Hepatocyte (in vitro differentiated cells): ENCODE data around the gene FOLR2.

ENCODE experiments used
- EZH2 ChIP-seq: fragments of 200-600 bp; sonication (generic); IDR thresholded peaks from 2 replicates; pipeline ENCODE4 v1.6.1; 2016; ENCODE audit warnings: antibody characterized with exemption, mild to moderate bottlenecking, borderline replicate concordance
- TF ChIP-seq, protein P1 (sequence below): fragments of 200-600 bp; sonication (generic); IDR thresholded peaks from 2 replicates; pipeline ENCODE4 v1.5.1; 2016; ENCODE audit warnings: antibody characterized with exemption, mild to moderate bottlenecking; ENCODE audit not compliant: poor library complexity

DNA sequence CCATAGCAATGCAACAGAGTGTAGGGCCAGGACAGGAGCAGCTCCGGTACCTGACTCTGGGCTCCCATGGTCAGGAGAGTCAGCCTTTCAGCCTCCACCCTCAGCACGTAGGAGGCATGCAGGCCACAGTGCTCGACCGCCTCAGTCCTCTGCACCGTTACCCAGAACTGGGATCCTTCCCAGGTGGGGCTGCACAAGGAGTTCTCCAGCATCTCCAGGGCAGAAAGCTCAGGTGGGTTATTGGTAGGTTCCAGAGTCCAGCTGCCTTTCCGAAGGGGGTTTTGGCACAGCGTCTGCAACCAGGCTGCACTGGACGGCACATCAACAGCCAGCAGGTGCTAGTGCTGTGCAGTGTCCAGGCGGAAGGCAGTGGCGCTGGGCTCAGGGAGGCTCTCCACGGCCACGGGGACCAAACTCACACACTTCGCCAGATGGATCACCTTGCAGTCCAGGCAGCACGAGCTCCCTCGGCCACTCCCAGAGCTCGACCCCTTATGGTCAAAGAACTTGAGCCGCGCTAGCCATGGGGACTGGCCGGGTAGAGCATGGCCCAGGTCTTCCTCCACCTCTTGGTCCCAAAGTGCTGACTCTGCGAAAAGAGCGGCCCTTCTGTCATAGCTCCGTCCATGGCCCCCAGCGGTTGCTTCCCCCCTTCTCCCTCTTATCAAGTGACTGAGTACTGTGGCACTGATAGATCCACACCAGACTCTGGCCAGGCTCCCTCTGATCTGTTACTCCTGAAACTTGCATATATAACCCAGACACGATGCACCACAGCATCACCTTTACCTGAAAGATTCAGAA, 34.3 kb downstream of the FOLR2 start:
- TF ChIP-seq, protein P1, sequence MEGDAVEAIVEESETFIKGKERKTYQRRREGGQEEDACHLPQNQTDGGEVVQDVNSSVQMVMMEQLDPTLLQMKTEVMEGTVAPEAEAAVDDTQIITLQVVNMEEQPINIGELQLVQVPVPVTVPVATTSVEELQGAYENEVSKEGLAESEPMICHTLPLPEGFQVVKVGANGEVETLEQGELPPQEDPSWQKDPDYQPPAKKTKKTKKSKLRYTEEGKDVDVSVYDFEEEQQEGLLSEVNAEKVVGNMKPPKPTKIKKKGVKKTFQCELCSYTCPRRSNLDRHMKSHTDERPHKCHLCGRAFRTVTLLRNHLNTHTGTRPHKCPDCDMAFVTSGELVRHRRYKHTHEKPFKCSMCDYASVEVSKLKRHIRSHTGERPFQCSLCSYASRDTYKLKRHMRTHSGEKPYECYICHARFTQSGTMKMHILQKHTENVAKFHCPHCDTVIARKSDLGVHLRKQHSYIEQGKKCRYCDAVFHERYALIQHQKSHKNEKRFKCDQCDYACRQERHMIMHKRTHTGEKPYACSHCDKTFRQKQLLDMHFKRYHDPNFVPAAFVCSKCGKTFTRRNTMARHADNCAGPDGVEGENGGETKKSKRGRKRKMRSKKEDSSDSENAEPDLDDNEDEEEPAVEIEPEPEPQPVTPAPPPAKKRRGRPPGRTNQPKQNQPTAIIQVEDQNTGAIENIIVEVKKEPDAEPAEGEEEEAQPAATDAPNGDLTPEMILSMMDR = no peak
- TF ChIP-seq EZH2 = no peak
